ENCODE results near the gene MYO5C.

DNA sequence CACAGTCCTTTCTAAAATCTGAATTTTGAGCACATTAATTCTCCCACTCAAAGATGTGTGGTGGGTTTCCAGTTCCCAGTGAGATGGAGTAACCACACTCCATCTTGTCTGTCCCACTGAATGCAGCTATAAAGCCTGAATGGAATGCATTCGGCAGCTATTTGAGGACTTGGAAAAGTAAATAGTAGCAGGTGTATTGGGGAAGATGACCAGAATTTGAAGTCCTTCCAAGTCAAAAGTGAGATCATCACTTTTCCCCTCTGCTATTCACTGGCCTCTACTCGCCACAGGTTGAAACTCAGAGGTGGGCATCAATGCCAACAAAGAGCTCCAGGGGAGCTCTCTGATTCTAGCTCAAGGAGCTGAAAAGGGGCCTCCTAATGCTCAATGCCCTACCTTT, 96.3 kb downstream of the MYO5C start:
- TF ChIP-seq, protein P1, sequence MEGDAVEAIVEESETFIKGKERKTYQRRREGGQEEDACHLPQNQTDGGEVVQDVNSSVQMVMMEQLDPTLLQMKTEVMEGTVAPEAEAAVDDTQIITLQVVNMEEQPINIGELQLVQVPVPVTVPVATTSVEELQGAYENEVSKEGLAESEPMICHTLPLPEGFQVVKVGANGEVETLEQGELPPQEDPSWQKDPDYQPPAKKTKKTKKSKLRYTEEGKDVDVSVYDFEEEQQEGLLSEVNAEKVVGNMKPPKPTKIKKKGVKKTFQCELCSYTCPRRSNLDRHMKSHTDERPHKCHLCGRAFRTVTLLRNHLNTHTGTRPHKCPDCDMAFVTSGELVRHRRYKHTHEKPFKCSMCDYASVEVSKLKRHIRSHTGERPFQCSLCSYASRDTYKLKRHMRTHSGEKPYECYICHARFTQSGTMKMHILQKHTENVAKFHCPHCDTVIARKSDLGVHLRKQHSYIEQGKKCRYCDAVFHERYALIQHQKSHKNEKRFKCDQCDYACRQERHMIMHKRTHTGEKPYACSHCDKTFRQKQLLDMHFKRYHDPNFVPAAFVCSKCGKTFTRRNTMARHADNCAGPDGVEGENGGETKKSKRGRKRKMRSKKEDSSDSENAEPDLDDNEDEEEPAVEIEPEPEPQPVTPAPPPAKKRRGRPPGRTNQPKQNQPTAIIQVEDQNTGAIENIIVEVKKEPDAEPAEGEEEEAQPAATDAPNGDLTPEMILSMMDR (conservative IDR thresholded peaks at IDR 0.05), result no peak
- no peak for TF ChIP-seq ZFX (IDR thresholded peaks at IDR 0.05)
